Skeletal muscle tissue (tissue), 4 donors: Measurements from ENCODE around the gene PTPRE. TPM values are rescaled to one million over a fixed set of nuclear protein-coding genes. Genes with fewer than 3 reads are reported as not detected.

ENCODE experiments used
- H3K27ac ChIP-seq: one replicate; pipeline ENCODE4 v1.7.0; 2013; ENCODE audit warnings: mild to moderate bottlenecking, low read depth, low read length, inconsistent platforms
- H3K27me3 ChIP-seq, 3 donors: one replicate each; pipeline ENCODE4 v1.7.0; 2013; ENCODE audit warnings: low read length in 3 of 3; ENCODE audit not compliant: control insufficient read depth in 3 of 3, insufficient read depth in 3 of 3
- H3K36me3 ChIP-seq, 3 donors: one replicate each; pipeline ENCODE4 v1.7.0; 2013; ENCODE audit warnings: low read length in 3 of 3; ENCODE audit not compliant: control insufficient read depth in 3 of 3, insufficient read depth in 3 of 3
- H3K4me1 ChIP-seq, 3 donors: one replicate each; pipeline ENCODE4 v1.7.0; 2013; ENCODE audit warnings: low read length in 3 of 3, mild to moderate bottlenecking in 3 of 3; ENCODE audit not compliant: control insufficient read depth in 3 of 3, insufficient read depth in 3 of 3
- H3K4me3 ChIP-seq, 3 donors: one replicate each; pipeline ENCODE4 v1.7.0; 2013; ENCODE audit warnings: low read length in 3 of 3
- H3K9ac ChIP-seq, 3 donors: one replicate each; pipeline ENCODE4 v1.7.0; 2013; ENCODE audit warnings: low read length in 3 of 3, mild to moderate bottlenecking in 3 of 3, moderate library complexity in 2 of 3, low read depth in 1 of 3
- H3K9me3 ChIP-seq, 3 donors: one replicate each; pipeline ENCODE4 v1.7.0; 2013; ENCODE audit warnings: low read length in 3 of 3; ENCODE audit not compliant: control insufficient read depth in 3 of 3
- total RNA-seq: library from RNA; depleted of rRNA; stranded (reverse); fragments of >200 nt; gene quantifications from one replicate; pipeline ENCODE4 v1.2.3, GENCODE V29; 2014
- donor health status: Osteomylitis.

Gene PTPRE
- 7.8 TPM for total RNA-seq

DNA sequence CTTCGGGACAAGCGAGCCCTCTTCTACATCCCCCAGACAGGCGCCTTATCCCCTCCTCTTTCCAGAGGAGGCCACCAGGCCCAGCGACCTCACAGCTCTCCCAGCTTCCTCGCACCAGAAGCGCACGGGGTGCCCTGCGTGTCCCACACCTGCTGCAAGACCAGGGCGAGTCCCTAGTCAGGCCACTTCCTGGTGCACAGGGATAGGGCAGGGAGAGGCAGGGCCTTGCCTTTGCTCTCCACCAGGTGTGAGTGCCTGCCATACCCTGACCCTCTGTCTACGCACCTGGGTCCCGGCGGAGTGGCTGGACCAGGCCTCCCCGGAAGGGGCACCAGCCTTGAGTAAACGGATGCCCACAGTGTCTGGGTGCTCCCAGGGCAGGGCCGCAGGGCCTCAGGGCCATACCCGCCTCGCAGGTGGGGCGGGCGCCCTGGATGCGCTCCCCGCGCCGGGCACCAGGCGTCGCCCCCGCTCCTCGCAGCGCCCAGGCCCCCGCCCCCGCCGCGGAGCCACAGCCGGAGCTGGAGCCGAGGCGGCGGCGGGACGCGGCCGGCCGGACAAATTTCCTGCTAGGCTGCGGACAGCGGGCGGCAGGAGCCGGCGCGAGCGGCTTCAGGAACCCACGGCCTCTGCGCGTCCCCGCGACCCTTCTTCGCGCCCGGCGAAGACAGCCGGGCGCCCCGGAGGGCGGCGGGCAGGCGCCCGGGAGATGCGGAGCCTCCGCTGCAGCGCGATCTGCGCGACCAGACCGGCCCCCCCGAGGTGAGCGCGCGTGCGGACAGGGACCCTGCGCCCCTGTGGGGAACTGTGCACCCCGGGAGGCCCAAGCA, at the start of gene PTPRE:
Gene PTPRE (plus strand): TSS at position 556 of the 830 bp plus-strand sequence. CDS start 133,779 bp downstream, outside the sequence.
- Histone ChIP-seq H3K4me3 (peak within 1 kb of the TSS; percentile 54 to 63 (median 60)), H3K36me3 (no peaks in the 10 kb centered on the region), H3K4me1 (peaks cover 17 to 22% (median 21%) of the 10 kb centered on the region in 3 donors), H3K27ac (peak within 1 kb of the TSS; percentile 58), H3K9ac (peak within 1 kb of the TSS; percentile 32 to 57 (median 54)), H3K27me3 (peaks cover 4 to 11% (median 6%) of the 10 kb centered on the region in 3 donors), H3K9me3 (no peaks in the 10 kb centered on the region)

DNA sequence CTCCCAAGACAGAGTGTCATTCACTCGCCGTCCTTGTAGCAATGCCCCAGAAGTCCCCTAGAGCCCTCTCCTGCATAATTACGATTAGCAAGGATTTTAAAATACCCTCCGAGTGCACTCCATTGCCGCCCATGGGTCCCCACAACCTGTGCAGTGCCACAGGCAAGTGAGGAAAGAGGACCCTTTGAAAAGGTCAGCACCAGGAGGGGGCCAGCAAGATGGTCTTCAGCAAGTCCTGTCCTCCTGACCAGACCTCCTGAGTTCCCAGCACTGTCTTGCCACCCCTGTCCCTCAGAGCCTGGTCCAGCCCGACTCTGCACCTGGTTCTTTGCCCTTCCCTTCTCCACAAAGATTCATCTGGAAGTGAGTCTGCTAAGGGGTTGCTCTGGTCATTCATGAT, 46.3 kb upstream of the PTPRE start:
- Histone ChIP-seq H3K27me3 (no peaks in the 10 kb centered on the region), H3K9me3 (no peaks in the 10 kb centered on the region), H3K9ac (no peak overlapping the region), H3K27ac (no peak overlapping the region), H3K4me3 (no peak overlapping the region), H3K36me3 (no peaks in the 10 kb centered on the region), H3K4me1 (no peaks in the 10 kb centered on the region)

DNA sequence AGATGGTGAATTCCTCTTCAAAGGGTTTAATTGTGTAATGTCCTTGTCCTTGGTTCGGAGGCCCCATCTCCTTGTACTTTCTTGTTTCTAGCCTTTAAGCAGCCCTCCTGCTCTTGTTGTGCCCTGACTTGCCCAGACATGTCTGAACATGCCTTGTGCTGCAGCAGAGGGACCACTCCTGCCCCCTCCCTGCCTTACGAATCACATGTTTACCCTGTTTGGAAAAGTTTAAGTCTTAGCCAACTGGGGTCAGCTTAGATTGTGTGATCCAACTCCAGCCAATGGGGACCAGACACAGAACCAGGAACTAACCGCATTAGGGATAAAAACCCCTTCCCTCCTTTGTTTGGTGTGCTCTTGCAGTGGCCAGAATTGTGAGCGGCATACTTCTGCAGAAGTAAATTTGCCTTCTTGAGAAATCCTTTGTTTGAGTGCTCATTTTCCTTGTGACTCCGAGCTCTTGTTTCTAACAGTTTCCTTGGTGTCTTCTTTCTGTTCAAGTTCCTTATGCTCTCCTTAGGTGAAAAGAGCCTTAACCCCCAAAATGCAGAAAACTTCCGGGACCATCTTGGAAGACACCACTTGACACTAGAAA, 43.6 kb upstream of the PTPRE start:
- H3K27me3 ChIP-seq: no peaks in the 10 kb centered on the region
- no peaks in the 10 kb centered on the region for H3K4me1 ChIP-seq
- no peaks in the 10 kb centered on the region for H3K9me3 ChIP-seq
- no peaks in the 10 kb centered on the region for H3K36me3 ChIP-seq
- no peak overlapping the region for H3K27ac ChIP-seq
- H3K9ac ChIP-seq: no peak overlapping the region
- H3K4me3 ChIP-seq: no peak overlapping the region

DNA sequence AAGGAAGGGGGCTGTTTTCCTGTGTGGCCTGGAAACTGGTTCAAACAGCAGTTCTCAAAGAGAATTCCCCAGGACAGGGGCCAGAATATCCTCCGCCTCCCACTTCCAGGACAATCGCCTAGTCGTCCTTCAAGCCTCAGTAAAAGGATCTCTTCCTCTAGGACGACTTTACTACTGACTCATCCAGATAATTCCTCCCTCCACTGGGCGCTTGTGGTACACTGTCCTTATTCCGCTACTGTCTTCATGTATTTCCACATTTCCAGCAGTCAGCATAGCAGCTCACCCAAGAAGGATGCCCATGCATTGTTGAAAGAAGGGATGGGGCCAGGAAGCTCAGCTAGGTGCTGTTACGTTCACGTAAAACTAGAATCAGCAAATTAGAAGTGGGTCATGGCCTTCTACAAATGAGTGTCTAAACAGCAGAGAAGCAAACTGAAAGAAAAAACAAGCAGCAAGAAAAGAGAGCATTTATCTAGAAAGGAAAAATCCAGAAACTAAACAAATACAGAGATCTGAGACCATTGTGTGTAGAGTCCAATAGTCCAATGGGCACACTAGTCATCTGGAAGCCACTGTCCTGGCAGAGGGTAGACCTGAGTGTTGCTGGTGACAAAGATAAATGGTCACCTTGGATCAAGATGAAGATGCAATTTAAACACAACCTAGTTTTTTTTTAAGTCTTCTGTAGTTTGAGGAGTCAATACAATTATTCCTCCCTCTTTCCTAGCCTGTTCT, 40.5 kb upstream of the PTPRE start:
- H3K4me3 ChIP-seq: no peak overlapping the region
- peaks cover 0 to 3% (median 0%) of the 10 kb centered on the region in 3 donors for H3K27me3 ChIP-seq
- H3K36me3 ChIP-seq: no peaks in the 10 kb centered on the region
- H3K4me1 ChIP-seq: no peaks in the 10 kb centered on the region
- H3K9ac ChIP-seq: no peak overlapping the region
- no peaks in the 10 kb centered on the region for H3K9me3 ChIP-seq
- no peak overlapping the region for H3K27ac ChIP-seq

- Histone ChIP-seq H3K36me3 (no peaks in the 10 kb centered on the region), H3K4me3 (no peak overlapping the region), H3K4me1 (peaks cover 0 to 8% (median 5%) of the 10 kb centered on the region in 3 donors), H3K27ac (no peak overlapping the region), H3K27me3 (peaks cover 6 to 7% (median 6%) of the 10 kb centered on the region in 3 donors), H3K9ac (no peak overlapping the region), H3K9me3 (no peaks in the 10 kb centered on the region)
Observed at GRCh38 chr10:127867805-127868204, 39.1 kb upstream of the PTPRE start.

- Histone ChIP-seq H3K27me3 (peaks cover 6 to 9% (median 7%) of the 10 kb centered on the region in 3 donors), H3K9me3 (no peaks in the 10 kb centered on the region), H3K36me3 (no peaks in the 10 kb centered on the region), H3K4me3 (no peak overlapping the region), H3K27ac (no peak overlapping the region), H3K4me1 (peaks cover 0 to 8% (median 5%) of the 10 kb centered on the region in 3 donors), H3K9ac (no peak overlapping the region)
Observed at GRCh38 chr10:127869329-127869728, 37.6 kb upstream of the PTPRE start.

DNA sequence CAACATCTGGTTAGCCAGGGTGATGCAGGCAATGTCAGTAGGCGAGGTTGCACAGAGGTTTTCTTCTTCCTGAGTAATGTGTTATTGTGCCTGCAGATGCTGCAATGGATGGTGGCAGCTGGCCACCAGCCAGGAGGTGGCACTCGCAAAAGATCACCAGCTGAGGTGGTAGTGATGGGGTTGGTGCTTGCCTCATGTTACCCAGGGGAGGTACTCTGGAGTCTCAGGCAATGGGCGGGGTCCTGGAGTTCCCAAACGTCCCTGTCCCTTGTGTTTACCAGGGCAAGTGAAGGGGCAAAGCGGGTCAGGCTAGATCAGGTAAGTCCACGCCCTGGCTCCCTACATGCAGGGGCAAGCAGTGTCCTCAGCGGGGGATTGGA, 35.3 kb upstream of the PTPRE start:
- peaks cover 0 to 8% (median 5%) of the 10 kb centered on the region in 3 donors for H3K4me1 ChIP-seq
- H3K27me3 ChIP-seq: peaks cover 6 to 9% (median 7%) of the 10 kb centered on the region in 3 donors
- no peak overlapping the region for H3K27ac ChIP-seq
- H3K9me3 ChIP-seq: no peaks in the 10 kb centered on the region
- no peaks in the 10 kb centered on the region for H3K36me3 ChIP-seq
- no peak overlapping the region for H3K9ac ChIP-seq
- no peak overlapping the region for H3K4me3 ChIP-seq

DNA sequence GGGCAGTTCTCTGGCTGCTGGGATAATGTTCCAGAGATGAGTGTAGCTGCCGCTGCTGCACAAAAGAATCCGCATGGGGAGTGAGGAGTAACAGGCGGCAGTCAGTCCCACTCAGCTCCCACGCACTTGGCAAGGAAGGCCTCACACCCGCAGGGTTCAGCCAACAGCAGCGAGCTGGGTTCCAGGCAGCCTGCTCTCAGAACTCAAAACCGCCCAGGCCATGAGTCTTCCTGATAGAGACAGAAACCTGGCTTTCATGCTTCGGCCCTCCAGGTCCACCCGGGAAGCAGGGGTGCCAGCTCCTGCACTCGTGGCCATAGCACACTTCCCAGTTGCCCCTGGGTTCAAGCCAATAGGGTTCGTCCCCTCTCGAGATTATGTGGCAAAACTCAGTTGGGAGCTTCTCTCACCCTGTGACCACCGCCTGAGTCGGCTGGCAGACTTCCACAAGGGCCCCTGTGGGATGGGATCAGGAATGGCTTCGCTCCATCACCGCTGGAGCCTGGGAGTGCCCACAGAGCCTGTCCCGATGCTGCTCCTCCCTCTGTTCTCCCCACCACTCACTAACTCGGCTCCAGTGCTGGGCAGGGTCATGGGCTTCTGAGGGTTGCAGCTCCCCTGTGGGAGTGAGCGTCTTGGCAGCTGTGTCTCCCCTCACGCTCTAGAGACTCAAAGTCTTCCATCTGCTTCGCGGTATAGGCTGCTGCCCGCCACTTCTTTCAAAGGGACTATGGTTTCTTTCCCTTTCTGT, 34.7 kb upstream of the PTPRE start:
- H3K9me3 ChIP-seq: no peaks in the 10 kb centered on the region
- peaks cover 0 to 8% (median 5%) of the 10 kb centered on the region in 3 donors for H3K4me1 ChIP-seq
- H3K9ac ChIP-seq: no peak overlapping the region
- H3K36me3 ChIP-seq: no peaks in the 10 kb centered on the region
- H3K4me3 ChIP-seq: no peak overlapping the region
- H3K27me3 ChIP-seq: peaks cover 6 to 9% (median 7%) of the 10 kb centered on the region in 3 donors
- H3K27ac ChIP-seq: no peak overlapping the region

- Histone ChIP-seq H3K4me3 (no peak overlapping the region), H3K4me1 (peaks cover 0 to 8% (median 5%) of the 10 kb centered on the region in 3 donors), H3K9me3 (no peaks in the 10 kb centered on the region), H3K27ac (no peak overlapping the region), H3K36me3 (no peaks in the 10 kb centered on the region), H3K9ac (no peak overlapping the region), H3K27me3 (peaks cover 6 to 10% (median 9%) of the 10 kb centered on the region in 3 donors)
Observed at GRCh38 chr10:127872871-127873600, 33.9 kb upstream of the PTPRE start.
